HS-5 (cell line): ENCODE results near the gene BACH2.
A peak's percentile ranks its signal among the peaks of the same experiment; 100 is the strongest.
"Not testable (repeated sequence)": the region's sequence is repeated elsewhere in the genome, so short reads cannot be mapped to it uniquely, and the experiment has no call there.

ENCODE experiments used
- DNase-seq: peaks from one replicate; pipeline ENCODE4 v3.0.0-alpha.2; 2012; ENCODE audit warnings: low read depth

The BACH2 gene

DNA sequence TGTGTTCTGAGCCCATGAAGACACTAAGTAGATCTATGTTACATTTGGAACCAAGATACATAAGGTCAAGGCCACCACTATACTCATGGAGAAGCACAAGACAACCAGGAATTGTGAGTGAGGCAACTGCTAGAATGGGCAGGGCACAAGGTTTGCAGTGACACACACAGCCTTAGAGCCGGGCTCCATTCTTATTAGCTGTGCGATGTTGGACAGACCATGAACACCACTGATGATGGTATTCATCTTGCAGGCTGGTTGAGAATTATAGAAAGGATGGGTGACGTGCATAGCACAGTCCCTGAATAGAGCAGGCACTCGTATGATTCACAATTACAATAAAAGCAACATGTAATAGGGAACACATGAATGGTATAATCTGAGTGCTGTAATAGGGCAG, 229.9 kb downstream of the BACH2 start:
- DNase-seq = no peak

DNA sequence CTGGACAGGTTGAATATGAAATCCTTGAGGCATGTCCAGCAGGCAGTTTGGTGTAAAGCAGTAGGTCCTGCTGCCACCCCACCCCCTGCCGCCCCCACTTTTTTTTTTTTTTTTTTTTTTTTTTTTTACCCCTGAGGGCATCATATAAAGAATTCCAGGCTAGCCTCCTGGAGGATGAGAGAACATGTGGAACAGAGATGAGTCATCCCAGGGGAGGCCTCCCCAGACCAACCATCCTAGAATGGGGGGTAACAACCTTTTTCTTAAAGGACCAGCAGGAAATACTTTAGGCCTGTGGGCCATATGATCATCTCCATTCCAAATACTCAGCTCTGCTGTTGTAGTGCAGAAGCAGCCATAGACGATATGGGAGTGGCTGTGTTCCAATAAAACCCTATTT, 231.5 kb downstream of the BACH2 start:
- no peak for DNase-seq

DNA sequence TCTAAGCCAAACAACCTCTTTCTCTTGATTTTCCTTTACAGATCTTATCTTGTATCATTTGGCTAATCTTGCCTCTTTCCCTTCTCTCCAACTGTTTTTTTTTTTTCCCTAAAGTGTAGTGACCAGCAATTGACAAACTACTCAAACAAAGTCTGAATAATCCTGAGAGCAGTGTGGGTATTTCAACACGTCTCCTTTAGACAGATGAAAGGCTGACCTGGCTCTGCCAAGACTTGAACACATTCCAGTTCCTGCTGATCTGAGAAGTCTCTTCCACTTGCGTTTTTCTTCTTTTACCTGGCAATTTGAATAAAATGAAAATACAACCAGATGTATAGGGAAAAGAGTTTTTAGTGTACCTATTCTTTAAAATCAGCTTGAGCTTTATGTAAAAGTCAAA, 234.0 kb downstream of the BACH2 start:
- DNase-seq = no peak

DNA sequence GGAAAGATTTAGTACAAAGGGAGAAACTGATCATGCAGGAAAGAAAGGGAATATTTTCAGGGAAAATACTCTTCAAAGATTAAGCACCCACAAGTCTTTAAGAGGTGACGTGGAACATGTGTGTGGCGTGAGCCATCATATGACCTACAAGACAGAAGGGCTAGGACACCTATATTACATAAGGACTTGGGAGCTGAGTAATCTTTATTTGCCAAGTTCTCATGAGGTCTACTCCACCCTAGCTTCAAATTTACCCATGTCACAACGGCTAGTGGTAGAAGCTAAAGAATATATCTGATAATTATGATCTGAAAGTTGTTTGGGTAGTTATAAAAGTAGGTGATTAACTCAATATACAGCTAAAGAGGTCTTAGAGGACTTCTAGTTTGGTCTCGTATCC, 234.6 kb downstream of the BACH2 start:
- DNase-seq = no peak

DNA sequence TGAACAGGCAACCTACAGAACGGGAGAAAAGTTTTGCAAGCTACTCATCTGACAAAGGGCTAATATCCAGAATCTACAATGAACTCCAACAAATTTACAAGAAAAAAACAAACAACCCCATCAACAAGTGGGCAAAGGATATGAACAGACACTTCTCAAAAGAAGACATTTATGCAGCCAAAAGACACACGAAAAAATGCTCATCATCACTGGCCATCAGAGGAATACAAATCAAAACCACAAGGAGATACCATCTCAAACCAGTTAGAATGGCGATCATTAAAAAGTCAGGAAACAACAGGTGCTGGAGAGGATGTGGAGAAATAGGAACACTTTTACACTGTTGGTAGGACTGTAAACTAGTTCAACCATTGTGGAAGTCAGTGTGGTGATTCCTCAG, 237.5 kb downstream of the BACH2 start:
- DNase-seq = not testable (repeated sequence)

DNA sequence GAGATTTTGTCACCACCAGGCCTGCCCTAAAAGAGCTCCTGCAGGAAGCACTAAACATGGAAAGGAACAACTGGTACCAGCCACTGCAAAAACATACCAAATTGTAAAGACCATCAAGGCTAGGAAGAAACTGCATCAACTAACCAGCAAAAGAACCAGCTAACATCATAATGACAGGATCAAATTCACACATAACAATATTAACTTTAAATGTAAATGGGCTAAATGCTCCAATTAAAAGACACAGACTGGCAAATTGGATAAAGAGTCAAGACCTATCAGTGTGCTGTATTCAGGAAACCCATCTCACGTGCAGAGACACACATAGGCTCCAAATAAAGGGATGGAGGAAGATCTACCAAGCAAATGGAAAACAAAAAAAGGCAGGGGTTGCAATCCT, 240.7 kb downstream of the BACH2 start:
- not testable (repeated sequence) for DNase-seq

DNA sequence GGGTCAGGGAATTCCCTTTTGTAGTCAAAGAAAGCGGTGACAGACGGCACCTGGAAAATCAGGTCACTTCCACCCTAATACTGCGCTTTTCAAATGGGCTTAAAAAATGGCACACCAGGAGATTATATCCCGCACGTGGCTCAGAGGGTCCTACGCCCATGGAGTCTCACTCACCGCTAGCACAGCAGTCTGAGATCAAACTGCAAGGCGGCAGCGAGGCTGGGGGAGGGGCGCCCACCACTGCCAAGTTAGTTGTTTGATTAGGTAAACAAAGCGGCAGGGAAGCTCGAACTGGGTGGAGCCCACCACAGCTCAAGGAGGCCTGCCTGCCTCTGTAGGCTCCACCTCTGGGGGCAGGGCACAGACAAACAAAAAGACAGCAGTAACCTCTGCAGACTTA, 242.4 kb downstream of the BACH2 start:
- DNase-seq = not testable (repeated sequence)

DNA sequence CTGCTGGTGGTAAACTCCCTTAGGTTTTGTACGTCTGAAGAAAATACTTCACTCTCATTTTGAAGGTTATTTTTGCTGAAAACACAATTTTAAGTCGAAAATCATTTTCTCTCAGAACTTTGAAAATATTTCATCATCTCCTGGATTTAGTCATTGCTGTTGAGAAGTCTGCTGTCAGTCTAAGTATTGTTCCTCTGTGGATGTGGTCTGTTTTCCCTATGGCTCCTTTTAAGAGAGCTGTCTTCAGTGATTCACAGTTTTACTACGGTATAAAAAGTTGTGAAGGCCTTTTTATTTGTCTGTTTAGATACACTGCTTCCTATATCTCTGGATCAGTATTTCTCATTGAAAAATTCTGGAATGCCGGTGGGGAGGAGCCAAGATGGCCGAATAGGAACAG, 243.0 kb downstream of the BACH2 start:
- DNase-seq = no peak

DNA sequence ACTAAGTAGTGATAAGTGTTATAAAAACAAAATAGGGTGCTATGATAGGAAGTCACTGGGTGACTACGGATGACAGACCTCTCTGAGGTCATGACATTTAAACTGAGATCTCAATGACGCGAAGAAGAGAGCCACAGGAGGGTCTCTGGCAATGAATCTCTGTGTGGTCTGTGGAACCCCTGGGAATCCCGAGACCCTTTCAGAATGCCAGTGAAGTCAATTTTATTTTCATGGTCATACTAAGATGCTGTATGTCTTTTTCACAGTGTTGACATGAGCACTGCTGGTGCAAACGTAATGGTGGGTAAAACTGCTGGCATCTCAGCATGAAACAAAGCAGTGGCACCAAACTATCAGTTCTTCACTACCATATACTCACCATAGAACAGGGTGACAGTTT, 247.3 kb downstream of the BACH2 start:
- DNase-seq = no peak

DNA sequence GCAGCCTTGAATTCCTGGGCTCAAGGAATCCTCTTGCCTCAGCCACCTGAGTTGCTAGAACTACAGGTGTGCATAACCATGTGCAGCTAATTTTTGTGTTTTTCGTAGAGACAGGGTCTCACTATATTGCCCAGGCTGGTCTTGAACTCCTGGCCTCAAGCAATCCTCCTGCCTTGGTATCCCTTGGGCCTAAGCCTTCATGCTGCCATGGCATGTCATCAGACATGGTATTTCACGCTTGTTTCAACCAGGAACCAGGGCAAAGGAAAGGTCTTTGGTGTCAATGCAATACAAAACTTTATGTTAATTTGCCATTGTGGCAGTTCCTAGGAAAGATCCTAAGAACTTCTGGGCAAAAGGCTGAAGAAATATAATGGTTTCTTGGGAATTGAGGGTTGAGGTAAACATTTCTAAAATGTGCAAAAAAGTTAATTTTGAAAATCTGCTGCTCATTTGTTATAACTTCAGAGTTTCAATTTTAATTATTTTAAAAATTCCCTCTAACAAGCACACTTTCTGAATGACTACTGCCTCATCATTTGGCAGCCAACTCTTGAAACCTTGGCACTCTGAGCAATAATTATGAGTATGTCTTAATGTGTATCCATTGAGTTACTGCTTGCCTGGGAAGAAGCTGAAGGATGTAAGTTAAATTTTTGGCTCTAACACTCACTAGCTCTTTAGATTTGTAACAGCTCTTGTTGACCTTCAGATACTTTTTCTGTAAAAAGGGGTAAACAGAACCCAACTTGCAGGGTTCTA, 248.3 kb downstream of the BACH2 start:
- no peak for DNase-seq

DNA sequence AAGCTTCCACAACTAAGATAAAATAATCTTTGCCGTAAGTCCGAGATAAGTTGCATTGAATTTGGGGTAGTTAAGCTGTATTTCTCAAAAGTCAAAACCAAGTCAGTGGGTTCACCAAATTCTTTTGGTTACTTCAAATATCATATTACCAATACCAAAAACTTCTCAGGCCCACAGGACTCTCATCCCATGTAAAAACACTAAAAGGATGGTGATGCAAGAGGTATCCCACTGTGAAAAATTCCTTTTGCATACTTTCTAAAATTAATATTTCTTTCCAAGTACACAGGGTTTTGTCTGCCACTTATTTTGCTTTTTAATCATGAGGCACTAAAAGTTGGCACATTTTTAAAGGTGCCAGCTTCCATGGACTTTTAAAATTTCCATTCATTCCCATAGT, 251.1 kb downstream of the BACH2 start:
- no peak for DNase-seq

DNA sequence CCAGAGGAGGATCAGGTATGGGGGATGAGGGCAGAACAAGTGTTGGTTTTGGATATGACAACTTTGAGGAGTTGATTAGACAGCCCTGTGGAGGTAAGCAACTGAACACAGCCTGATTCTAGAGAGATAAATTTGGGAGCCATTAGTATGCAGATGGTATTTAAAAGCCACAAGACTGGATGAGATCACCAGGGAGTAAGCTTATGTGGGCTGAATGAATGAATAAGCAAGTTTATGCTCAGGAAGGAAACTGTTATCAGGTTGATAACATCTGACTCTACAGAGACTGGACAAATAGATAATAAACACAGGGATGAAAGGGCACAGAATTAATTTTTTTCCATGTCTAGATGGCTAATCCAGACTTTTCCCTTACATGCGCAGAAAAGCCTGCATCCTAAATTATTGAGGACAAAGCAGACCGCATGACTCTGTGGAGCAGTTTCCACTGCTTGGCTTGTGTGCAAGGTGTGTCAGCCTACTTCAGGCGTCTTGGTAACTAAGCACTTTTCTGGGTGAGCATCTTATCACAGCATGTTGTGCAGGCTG, 251.7 kb downstream of the BACH2 start:
- DNase-seq = no peak

DNA sequence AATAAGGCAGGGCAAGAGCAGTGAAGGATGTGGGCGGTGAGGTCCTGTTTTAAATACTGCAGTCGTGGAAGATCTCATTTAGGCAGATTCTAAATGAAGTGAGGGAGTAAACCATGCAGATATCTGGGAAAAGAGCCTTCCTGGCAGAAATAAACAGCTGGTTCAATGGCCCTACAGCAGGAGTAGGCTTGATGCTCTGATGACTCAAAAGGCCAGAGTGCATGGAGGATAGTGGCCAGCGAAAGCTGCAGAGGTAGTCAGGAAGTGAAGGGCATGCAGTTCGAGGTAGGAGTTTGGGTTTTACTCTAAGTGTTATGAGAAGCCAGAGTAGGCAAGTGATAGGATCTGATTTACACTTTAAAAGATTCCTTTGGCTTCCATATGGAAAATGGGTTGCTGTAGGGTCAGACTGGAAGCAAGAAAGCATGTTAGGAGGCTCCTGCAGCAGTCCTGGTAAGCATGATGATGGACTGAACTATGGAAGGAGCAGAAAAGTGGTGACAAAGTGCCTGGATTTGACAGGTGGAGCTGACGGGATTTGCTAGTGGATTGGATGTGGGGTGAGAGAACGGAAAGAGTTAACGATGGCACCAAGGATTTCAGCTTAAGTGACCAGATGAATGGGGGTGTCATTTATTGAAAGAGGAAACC, 252.3 kb downstream of the BACH2 start:
- DNase-seq = no peak

DNA sequence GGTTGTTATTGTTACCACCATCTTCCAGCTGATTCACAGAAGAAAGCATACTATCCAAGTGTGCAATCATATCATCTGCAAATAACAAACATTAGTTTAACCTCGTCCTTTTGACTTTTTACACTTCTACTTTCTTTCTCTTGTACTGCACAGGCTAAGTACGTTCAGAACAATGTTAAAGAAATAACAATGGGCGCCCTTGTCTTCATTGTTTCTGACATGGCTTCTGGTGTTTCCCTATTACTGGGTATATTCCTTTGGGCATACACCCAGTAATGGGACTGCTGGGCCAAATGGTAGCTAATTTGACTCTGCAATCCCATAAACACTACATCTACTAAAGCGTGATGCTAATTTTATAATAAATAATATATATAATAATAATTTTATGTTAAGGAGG, 255.7 kb downstream of the BACH2 start:
- DNase-seq = no peak

DNA sequence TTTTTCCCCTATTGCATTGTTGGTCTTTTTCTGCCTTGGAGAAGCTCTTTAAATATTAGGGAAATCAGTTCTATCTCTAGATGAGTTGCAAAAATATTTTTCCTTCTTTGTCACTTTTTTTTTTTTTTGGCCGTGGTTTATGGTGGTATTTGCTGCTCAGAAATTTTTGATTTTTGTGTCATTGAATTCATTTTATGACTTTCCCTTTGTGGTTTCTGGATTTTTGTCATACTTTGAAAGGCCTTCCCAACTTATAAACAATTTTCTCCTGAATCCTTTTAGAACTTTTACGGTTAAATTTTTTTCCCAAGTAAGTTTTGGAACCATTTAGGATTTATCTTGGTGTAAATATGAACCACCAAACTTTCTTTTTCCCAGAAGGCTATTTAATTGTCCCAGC, 256.7 kb downstream of the BACH2 start:
- peak; percentile 31 for DNase-seq

DNA sequence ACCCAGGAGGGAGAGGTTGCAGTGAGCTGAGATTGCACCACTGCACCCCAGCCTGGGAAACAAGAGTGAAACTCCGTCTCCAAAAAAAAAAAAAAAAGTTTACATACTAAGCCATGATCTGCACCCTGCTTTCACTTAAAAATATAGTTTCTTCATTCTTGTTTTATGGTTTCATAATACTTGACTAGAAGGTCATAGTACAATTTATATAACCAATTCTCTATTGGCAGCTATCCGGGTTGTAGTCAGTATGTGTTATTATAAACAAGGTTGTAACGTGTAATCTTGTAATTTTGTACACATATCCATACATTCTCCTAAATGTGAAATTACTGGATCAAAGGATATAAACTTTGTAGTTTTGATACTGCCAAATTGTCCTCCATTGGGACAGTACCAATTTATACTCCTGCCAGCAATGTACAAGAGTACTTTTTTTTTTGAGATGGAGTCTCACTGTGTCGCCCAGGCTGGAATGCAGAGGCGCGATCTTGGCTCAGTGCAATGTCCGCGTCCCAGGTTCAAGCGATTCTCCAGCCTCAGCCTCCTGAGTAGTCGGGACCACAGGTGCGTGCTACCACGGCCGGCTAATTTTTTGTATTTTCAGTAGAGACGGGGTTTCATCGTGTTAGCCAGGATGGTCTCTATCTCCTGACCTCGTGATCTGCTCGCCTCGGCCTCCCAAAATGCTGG, 257.5 kb downstream of the BACH2 start:
- DNase-seq = no peak

DNA sequence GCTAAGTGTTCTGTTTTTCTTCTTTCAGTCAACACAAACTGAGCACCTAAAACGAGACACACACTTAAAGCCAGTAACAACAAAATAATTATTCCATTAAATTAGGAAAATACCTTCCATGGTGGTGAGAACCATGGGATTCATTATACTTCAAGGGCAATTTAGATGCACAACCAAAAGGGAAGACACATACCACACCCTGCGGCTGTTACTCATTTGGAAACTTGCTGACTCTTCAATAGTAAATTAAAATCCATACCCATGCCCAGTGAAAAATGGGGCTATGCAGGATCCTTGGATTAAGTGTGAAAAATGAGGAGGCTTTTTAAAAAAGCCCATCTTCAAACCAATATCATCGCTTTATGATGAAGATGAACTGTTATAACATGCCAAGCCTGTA, 259.7 kb downstream of the BACH2 start:
- no peak for DNase-seq

DNA sequence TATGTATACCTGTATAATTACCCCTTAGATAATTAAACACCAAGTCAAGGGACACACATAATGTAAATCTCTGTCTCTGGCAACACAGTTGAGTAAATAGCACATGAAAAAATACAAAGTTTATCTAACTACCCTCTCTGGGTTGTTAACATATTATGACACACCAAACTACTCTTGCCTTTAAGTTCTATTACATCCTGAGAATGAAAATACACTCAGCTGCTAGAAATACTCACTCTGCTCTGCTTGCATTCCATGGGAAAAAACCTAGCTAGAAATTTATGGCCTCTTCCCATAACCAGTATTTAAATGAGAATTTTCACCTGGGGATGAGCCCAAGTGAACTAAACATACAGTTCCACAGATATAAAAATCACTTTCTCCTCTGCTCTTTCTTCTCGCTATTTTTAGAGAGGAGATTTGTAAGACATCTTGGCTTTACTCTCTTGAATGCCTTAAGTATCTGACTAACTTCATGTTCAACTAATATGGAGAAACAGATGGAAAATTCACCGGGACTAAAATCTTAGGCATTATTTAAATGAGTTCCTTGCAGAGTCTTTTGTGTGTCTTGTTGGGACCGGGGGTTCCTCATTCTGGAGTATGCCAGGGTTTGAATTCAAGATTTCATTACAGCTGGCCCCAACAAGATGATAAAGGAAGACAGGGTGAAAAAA, 261.5 kb downstream of the BACH2 start:
- no peak for DNase-seq

DNA sequence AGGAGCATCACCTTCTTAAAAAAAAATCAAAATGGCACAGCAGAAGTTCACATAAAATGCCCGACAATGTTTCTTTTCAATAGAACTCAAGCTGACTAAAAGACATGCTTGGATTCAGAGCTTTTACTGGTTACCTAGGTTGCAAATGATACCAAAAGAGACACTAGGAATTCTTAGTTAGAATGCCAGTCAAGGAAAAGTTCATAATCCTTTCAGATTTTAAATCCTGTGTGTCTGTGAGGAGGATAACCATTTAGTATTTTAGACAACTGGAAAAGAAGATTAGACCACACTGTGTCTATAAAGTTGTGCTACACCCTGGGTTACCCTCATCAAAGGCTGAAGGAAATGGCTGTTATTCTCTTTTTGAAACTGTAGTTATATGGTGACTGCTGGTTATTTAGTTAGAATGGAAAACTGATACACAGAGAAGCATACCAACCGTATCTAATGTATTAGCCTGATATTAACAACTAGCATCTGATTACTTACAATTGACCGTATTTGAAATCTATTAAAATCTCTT, 262.8 kb downstream of the BACH2 start:
- no peak for DNase-seq

DNA sequence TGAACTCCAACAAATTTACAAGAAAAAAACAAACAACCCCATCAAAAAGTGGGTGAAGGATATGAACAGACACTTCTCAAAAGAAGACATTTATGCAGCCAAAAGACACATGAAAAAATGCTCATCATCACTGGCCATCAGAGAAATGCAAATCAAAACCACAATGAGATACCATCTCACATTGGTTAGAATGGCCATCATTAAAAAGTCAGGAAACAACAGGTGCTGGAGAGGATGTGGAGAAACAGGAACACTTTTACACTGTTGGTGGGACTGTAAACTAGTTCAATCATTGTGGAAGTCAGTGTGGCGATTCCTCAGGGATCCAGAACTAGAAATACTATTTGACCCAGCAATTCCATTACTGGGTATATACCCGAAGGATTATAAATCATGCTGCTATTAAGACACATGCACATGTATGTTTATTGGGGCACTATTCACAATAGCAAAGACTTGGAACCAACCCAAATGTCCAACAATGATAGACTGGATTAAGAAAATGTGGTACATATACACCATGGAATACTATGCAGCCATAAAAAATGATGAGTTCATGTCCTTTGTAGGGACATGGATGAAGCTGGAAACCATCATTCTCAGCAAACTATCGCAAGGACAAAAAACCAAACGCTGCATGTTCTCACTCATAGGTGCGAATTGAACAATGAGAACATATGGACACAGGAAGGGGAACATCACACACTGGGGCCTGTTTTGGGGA, 264.0 kb downstream of the BACH2 start:
- not testable (repeated sequence) for DNase-seq

DNA sequence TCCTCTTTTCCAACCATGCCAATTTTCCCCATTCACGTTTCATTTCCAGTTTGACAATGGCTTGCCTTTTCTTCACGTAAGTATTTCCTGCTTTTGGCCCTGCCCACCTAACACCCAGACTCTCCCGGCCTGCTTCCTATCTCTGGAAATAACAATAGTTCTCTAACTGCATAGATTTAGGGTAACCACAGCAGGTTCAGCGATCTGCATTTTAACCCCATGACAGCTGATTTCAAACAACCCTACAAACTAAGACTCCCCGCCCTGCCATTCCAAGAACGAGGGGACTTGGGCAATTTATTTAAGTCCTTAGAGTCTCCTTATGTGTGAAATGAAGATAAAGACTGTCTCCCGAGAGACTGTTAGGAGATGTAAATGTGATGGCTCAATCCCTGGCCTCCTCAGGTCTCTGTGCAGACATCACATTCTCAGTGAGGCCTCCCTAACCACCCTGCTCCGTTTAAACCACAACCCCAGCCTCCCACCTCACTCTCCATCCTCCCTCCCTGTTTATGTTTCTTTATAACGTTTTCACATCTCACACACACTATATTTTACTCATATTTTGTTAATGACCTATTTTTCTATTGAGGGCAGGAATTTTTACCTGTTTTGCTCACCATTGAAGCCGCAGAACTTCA, 267.5 kb downstream of the BACH2 start:
- no peak for DNase-seq
